GM23338 (cell line): ENCODE measurements around the gene ARHGAP1. TPM values are rescaled to one million over a fixed set of nuclear protein-coding genes. Genes with fewer than 3 reads are reported as not detected.

ENCODE experiments used
- ATAC-seq: fragments of 200-7000 bp; cut with Tn5 transposase; 3 replicates; pipeline ENCODE4 v1.9.1; 2020
- DNase-seq: peaks from one replicate; pipeline ENCODE4 v3.0.0-alpha.2; 2015; ENCODE audit warnings: low spot score
- H2AFZ ChIP-seq: fragments of 200-600 bp; sonication (generic); 2 replicates; pipeline ENCODE4 v1.8.0; 2016; ENCODE audit warnings: antibody characterized with exemption, mild to moderate bottlenecking, moderate library complexity
- H3F3A ChIP-seq: fragments of 200-600 bp; sonication (generic); replicated peaks from 2 replicates; pipeline ENCODE4 v1.8.0; 2017; ENCODE audit warnings: antibody characterized with exemption, mixed run types, low read depth
- H3K27ac ChIP-seq: fragments of 200-600 bp; sonication (generic); 2 replicates; pipeline ENCODE4 v1.6.1; 2016; ENCODE audit warnings: low read depth
- H3K27me3 ChIP-seq: fragments of 200-600 bp; sonication (generic); 2 replicates; pipeline ENCODE4 v1.8.0; 2016; ENCODE audit warnings: mild to moderate bottlenecking, mixed run types, moderate library complexity; ENCODE audit not compliant: insufficient read depth
- H3K36me3 ChIP-seq: fragments of 200-600 bp; sonication (generic); 2 replicates; pipeline ENCODE4 v1.8.0; 2016; ENCODE audit warnings: mild to moderate bottlenecking; ENCODE audit not compliant: insufficient read depth
- H3K4me1 ChIP-seq: fragments of 200-600 bp; sonication (generic); 2 replicates; pipeline ENCODE4 v1.8.0; 2016; ENCODE audit warnings: mild to moderate bottlenecking, moderate library complexity; ENCODE audit not compliant: insufficient read depth
- H3K4me2 ChIP-seq: fragments of 200-600 bp; sonication (generic); 2 replicates; pipeline ENCODE4 v1.7.1; 2017; ENCODE audit warnings: mixed run types
- H3K4me3 ChIP-seq: fragments of 200-600 bp; sonication (generic); 2 replicates; pipeline ENCODE4 v1.6.1; 2016; ENCODE audit warnings: mixed run types
- H3K79me2 ChIP-seq: fragments of 200-600 bp; sonication (generic); replicated peaks from 2 replicates; pipeline ENCODE4 v1.8.0; 2017; ENCODE audit warnings: mild to moderate bottlenecking; ENCODE audit not compliant: insufficient read depth
- H3K9me2 ChIP-seq: fragments of 200-600 bp; sonication (generic); 2 replicates; pipeline ENCODE4 v1.8.0; 2017; ENCODE audit not compliant: insufficient read depth
- H4K20me1 ChIP-seq: fragments of 200-600 bp; sonication (generic); replicated peaks from 2 replicates; pipeline ENCODE4 v1.8.0; 2017; ENCODE audit warnings: mild to moderate bottlenecking; ENCODE audit not compliant: insufficient read depth
- H3K27ac Mint-ChIP-seq: 2 replicates; pipeline ENCODE4 v1.8.0; 2020; ENCODE audit warnings: inconsistent platforms, mild to moderate bottlenecking, moderate library complexity, mixed read lengths
- H3K27me3 Mint-ChIP-seq: 3 replicates; pipeline ENCODE4 v1.8.0; 2022; ENCODE audit warnings: low read depth, mild to moderate bottlenecking, moderate library complexity, mixed read lengths, inconsistent platforms; ENCODE audit not compliant: insufficient read depth, poor library complexity
- H3K36me3 Mint-ChIP-seq: 3 replicates; pipeline ENCODE4 v1.8.0; 2021; ENCODE audit warnings: low read depth, mild to moderate bottlenecking, inconsistent platforms, moderate library complexity, mixed read lengths
- H3K4me1 Mint-ChIP-seq: 3 replicates; pipeline ENCODE4 v1.8.0; 2020; ENCODE audit warnings: mild to moderate bottlenecking, inconsistent platforms, mixed read lengths
- H3K4me3 Mint-ChIP-seq: 3 replicates; pipeline ENCODE4 v1.8.0; 2021; ENCODE audit warnings: moderate library complexity, mild to moderate bottlenecking, inconsistent platforms, mixed read lengths
- H3K9me3 Mint-ChIP-seq: 3 replicates; pipeline ENCODE4 v1.8.0; 2020; ENCODE audit warnings: moderate library complexity, mild to moderate bottlenecking, inconsistent platforms, mixed read lengths
- CREB1 ChIP-seq: fragments of 250-450 bp; sonication (Bioruptor Pico); IDR thresholded peaks from 2 replicates; pipeline ENCODE4 v1.5.0; 2020; ENCODE audit warnings: low read depth, mild to moderate bottlenecking, moderate library complexity
- EZH2 ChIP-seq: fragments of 200-600 bp; sonication (generic); IDR thresholded peaks from one replicate; pipeline ENCODE4 v1.8.0; 2017; ENCODE audit warnings: antibody characterized with exemption, mild to moderate bottlenecking, low read depth; ENCODE audit not compliant: unreplicated experiment
- EZH2phosphoT487 ChIP-seq: fragments of 200-600 bp; sonication (generic); IDR thresholded peaks from one replicate; pipeline ENCODE4 v1.8.1; 2018; ENCODE audit warnings: antibody characterized with exemption; ENCODE audit not compliant: unreplicated experiment
- JUNB ChIP-seq: IDR thresholded peaks from one replicate; pipeline ENCODE4 v1.6.1; 2016; ENCODE audit warnings: antibody characterized with exemption; ENCODE audit not compliant: unreplicated experiment
- NANOG ChIP-seq: IDR thresholded peaks from 2 replicates; pipeline ENCODE4 v1.6.1; 2016; ENCODE audit warnings: antibody characterized with exemption, borderline replicate concordance
- POLR2AphosphoS5 ChIP-seq: IDR thresholded peaks from 2 replicates; pipeline ENCODE4 v1.6.1; 2016; ENCODE audit warnings: antibody characterized with exemption, low read depth
- REST ChIP-seq: IDR thresholded peaks from one replicate; pipeline ENCODE4 v1.6.1; 2018; ENCODE audit warnings: antibody characterized with exemption; ENCODE audit not compliant: unreplicated experiment
- ZNF114 ChIP-seq: fragments of 250-450 bp; sonication (Bioruptor Pico); IDR thresholded peaks from 2 replicates; pipeline ENCODE4 v1.5.0; 2020; ENCODE audit warnings: mild to moderate bottlenecking, moderate library complexity
- ZNF331 ChIP-seq: fragments of 250-450 bp; sonication (Bioruptor Pico); IDR thresholded peaks from 2 replicates; pipeline ENCODE4 v1.5.0; 2020; ENCODE audit warnings: low read depth, mild to moderate bottlenecking, moderate library complexity
- polyA plus RNA-seq: library from polyadenylated mRNA; unstranded; fragments of >200 nt; fragmentation: Nextera tagmentation; extraction: Ambion mirVana; gene quantifications from 2 replicates; pipeline ENCODE4 v1.2.1, GENCODE V29; 2016
- total RNA-seq: library from RNA; depleted of rRNA; stranded (reverse); fragments of >200 nt; shearing (Covaris generic); gene quantifications from 2 replicates; pipeline ENCODE4 v1.2.3, GENCODE V29; 2014
- TF ChIP-seq, protein P1 (sequence below): IDR thresholded peaks from 2 replicates; pipeline ENCODE4 v1.6.1; 2016; ENCODE audit warnings: antibody characterized with exemption
- TF ChIP-seq, protein P2 (sequence below), 2 experiments: fragments of 200-600 bp in 1 of 2; sonication (generic) in 1 of 2; conservative IDR thresholded peaks; 2 replicates each; pipeline versions ENCODE4 v1.5.1 to v1.6.1; 2016 to 2017; ENCODE audit warnings: antibody characterized with exemption in 2 of 2, low read depth in 2 of 2, mild to moderate bottlenecking in 2 of 2, moderate library complexity in 1 of 2

The ARHGAP1 gene
- total and polyA plus RNA-seq, 2 experiments from 2014 or later, result 23.4 to 38.1 TPM

GRCh38 chr11:46711303-46711702, 10.9 kb upstream of the ARHGAP1 start:
- Mint-ChIP-seq H3K36me3 (peaks cover 4% of the 10 kb centered on the region; the same call in 2 of the 3 replicates), H3K4me3 (no peak overlapping the region), H3K27me3 (no peaks in the 10 kb centered on the region), H3K27ac (no peak overlapping the region), H3K4me1 (no peaks in the 10 kb centered on the region), H3K9me3 (no peaks in the 10 kb centered on the region)
- no peaks in the 10 kb centered on the region for H3K79me2 ChIP-seq
- no peaks in the 10 kb centered on the region for H3K27me3 ChIP-seq
- H3K4me3 ChIP-seq, result no peak overlapping the region
- no peaks in the 10 kb centered on the region; the same call in 1 of the 2 replicates for H3F3A ChIP-seq
- H3K27ac ChIP-seq, result 0 out of 2 replicates have a peak overlapping the region, but pooled peaks have one; percentile 26
- no peaks in the 10 kb centered on the region for H3K4me1 ChIP-seq
- H4K20me1 ChIP-seq, result no peaks in the 10 kb centered on the region; the same call in 1 of the 2 replicates
- no peak overlapping the region for H2AFZ ChIP-seq
- H3K36me3 ChIP-seq, result no peaks in the 10 kb centered on the region
- ATAC-seq (no peak), DNase-seq (no peak)
- H3K4me2 ChIP-seq, result no peak overlapping the region
- TF ChIP-seq REST, result no peak
- TF ChIP-seq, protein P1, sequence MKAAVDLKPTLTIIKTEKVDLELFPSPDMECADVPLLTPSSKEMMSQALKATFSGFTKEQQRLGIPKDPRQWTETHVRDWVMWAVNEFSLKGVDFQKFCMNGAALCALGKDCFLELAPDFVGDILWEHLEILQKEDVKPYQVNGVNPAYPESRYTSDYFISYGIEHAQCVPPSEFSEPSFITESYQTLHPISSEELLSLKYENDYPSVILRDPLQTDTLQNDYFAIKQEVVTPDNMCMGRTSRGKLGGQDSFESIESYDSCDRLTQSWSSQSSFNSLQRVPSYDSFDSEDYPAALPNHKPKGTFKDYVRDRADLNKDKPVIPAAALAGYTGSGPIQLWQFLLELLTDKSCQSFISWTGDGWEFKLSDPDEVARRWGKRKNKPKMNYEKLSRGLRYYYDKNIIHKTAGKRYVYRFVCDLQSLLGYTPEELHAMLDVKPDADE, result no peak
- TF ChIP-seq, protein P2, sequence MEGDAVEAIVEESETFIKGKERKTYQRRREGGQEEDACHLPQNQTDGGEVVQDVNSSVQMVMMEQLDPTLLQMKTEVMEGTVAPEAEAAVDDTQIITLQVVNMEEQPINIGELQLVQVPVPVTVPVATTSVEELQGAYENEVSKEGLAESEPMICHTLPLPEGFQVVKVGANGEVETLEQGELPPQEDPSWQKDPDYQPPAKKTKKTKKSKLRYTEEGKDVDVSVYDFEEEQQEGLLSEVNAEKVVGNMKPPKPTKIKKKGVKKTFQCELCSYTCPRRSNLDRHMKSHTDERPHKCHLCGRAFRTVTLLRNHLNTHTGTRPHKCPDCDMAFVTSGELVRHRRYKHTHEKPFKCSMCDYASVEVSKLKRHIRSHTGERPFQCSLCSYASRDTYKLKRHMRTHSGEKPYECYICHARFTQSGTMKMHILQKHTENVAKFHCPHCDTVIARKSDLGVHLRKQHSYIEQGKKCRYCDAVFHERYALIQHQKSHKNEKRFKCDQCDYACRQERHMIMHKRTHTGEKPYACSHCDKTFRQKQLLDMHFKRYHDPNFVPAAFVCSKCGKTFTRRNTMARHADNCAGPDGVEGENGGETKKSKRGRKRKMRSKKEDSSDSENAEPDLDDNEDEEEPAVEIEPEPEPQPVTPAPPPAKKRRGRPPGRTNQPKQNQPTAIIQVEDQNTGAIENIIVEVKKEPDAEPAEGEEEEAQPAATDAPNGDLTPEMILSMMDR (conservative IDR thresholded peaks at IDR 0.05; ENCODE audit: low read depth in 2 of 2), result no peak
- TF ChIP-seq ZNF114 (CRISPR knock-in tag), result no peak
- TF ChIP-seq ZNF331, result no peak
- no peak for TF ChIP-seq EZH2
- no peak for TF ChIP-seq NANOG
- TF ChIP-seq CREB1, result no peak
- TF ChIP-seq JUNB, result no peak
- TF ChIP-seq POLR2AphosphoS5, result no peak
- TF ChIP-seq EZH2phosphoT487, result no peak
- H3K9me2 ChIP-seq, result no peaks in the 10 kb centered on the region
